KOPT-K1 (cell line): ENCODE data around the gene HEPN1.

ENCODE experiments used
- H3K27ac ChIP-seq: fragments of 200-600 bp; sonication (generic); 2 replicates; pipeline ENCODE4 v1.5.1; 2016; ENCODE audit warnings: antibody characterized with exemption, mild to moderate bottlenecking, low read depth, low read length; ENCODE audit not compliant: poor library complexity, severe bottlenecking
- H3K36me3 ChIP-seq: fragments of 200-600 bp; sonication (generic); 2 replicates; pipeline ENCODE4 v1.5.1; 2017; ENCODE audit warnings: antibody characterized with exemption, mild to moderate bottlenecking, low read length, moderate library complexity; ENCODE audit not compliant: insufficient read depth
- H3K9me3 ChIP-seq: fragments of 200-600 bp; sonication (generic); 2 replicates; pipeline ENCODE4 v1.5.1; 2017; ENCODE audit warnings: antibody characterized with exemption, low read length, mild to moderate bottlenecking; ENCODE audit not compliant: insufficient read depth, poor library complexity, severe bottlenecking

Gene HEPN1

GRCh38 chr11:124892750-124893454 lies 26.1 kb upstream of the HEPN1 start:
- H3K36me3 ChIP-seq = no peaks in the 10 kb centered on the region
- H3K27ac ChIP-seq = no peak overlapping the region
- H3K9me3 ChIP-seq = no peaks in the 10 kb centered on the region

DNA sequence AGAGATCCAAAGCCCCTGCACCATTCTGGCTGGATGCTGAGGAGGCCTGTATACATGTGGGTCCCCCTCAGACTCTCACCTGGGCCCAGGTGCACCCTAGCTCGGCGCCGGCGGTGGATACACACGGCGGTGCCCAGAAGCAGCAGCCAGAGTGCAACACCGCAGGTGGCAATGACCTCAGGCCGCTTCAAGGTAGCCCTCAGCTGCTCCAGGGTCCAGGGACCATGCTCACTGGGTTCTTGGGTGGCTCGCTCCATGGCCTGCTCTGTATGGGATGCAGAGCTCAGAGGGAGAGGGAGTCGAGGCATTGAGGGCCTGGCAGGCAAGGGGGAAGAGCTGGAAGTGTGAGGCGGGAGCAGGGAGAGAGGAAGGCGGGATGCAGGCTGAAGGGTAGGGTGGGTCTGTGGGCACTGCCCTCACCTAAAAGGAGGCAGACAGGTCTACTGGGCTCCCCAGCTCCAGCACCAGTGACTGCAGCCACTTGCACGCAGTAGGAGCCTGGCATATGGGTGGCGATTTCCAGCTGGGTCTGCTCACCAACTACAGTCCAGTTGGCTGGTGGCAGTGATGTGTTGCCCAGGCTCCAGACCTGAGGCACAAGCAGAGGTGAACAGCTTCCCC lies 25.2 kb upstream of the HEPN1 start:
- H3K36me3 ChIP-seq = no peaks in the 10 kb centered on the region
- no peaks in the 10 kb centered on the region for H3K9me3 ChIP-seq
- no peak overlapping the region for H3K27ac ChIP-seq

DNA sequence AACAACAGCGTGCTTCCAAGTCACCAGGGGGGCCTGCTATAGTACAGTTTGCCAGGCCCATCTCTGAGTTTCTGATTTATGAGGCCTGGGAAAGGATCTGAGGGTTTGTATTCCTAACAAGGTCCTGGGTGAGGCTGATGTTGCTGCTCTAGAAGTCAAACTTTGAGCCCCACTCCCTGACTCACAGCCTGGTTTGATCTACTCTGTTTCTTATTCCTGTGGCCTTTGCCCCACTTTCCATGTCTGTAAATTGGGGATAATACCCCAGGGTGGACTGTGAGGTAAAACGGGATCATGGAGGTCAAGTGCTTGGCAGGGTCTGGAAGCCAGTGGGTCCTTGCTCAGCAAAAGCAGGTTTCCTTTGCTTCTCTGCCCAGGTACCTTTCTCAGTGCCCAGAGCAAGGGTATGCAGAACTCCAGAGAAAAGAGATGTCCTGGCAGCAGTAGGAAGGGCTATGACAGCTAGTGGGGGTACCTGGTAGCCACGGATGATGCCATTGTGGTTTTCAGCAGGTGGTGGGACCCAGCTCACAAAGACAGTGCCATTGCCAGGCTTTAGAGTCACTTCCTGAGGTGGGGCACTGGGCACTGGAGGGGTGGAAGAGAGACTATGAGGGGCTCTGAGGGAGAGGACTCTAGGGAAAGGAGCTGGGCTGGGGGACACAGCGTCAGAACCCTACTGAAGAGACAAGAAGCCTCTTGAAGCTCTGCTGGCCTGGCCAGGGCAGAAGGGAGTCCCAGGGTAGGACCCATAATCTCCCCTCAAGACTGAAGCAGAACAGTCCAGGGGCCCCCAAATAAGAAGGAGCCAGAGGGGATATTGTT lies 24.2 kb upstream of the HEPN1 start:
- Histone ChIP-seq H3K27ac (no peak overlapping the region), H3K9me3 (no peaks in the 10 kb centered on the region), H3K36me3 (no peaks in the 10 kb centered on the region)

GRCh38 chr11:124895471-124895971 lies 23.5 kb upstream of the HEPN1 start:
- no peaks in the 10 kb centered on the region for H3K9me3 ChIP-seq
- H3K27ac ChIP-seq = no peak overlapping the region
- H3K36me3 ChIP-seq = no peaks in the 10 kb centered on the region

DNA sequence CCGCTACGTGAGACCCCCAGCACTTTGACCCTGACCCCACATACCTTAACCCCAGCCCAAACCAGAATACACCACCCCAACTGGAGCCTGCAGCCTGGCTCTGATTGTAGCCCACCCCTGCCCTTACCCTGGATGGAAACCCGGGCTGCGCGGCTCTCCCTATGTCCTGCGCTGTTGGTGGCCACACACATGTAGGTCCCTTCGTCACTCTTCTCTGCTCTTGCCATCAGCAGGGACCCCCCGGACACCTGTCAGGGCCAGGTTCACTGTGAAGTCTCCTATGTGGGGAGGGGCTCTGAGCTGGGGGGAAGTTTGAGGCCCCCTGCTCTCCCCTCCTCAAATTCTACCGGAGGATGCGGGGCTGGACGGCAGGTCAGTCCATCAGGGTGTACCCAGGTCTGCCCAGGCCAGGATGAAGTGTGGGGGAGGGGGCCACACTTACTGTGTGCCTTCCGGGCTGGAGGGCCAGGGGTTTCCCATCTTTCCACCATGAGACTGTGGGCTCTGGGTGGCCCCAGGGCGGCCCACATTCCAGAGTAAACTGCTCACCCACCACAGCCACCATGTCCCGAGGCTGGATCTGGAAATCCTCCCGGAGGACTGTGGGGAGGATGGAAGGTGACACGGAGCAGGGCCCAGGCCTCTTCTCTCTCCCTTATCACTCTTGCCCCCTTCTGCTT lies 22.8 kb upstream of the HEPN1 start:
- Histone ChIP-seq H3K27ac (no peak overlapping the region), H3K9me3 (no peaks in the 10 kb centered on the region), H3K36me3 (no peaks in the 10 kb centered on the region)

GRCh38 chr11:124896821-124897391 lies 22.1 kb upstream of the HEPN1 start:
- H3K36me3 ChIP-seq = no peaks in the 10 kb centered on the region
- H3K27ac ChIP-seq = no peak overlapping the region
- no peaks in the 10 kb centered on the region for H3K9me3 ChIP-seq

- Histone ChIP-seq H3K36me3 (no peaks in the 10 kb centered on the region), H3K27ac (no peak within 1 kb of the TSS), H3K9me3 (no peaks in the 10 kb centered on the region)
Observed at GRCh38 chr11:124897674-124898262, 21.3 kb upstream of the HEPN1 start, which contains the start of gene ROBO4. Gene ROBO4 (minus strand): TSS chr11:124897865. CDS start chr11:124897795, 70 bp downstream.

- no peak overlapping the region for H3K27ac ChIP-seq
- no peaks in the 10 kb centered on the region for H3K9me3 ChIP-seq
- no peaks in the 10 kb centered on the region for H3K36me3 ChIP-seq
Observed at GRCh38 chr11:124898263-124898680, 20.8 kb upstream of the HEPN1 start.

DNA sequence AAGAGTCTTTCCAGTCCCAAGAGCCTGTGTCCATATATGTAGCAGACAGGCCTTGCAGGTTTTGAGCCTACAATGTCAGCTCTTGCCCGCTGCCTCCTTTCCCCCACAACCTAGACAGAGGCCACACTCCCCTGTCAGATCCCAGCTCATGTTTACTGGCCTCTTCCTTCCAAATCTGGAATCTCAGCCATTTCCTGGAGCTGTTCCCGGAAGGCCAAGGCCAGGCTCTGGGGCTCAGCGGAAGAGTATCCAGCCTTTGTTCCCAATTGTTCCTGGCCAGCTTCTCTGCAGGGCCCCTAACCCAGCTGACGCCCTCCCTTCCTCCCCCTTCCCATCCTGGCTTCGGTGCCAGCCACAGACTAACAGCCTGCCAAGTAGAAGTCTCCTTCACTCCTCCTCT lies 20.3 kb upstream of the HEPN1 start:
- H3K27ac ChIP-seq = no peak overlapping the region
- no peaks in the 10 kb centered on the region for H3K9me3 ChIP-seq
- no peaks in the 10 kb centered on the region for H3K36me3 ChIP-seq

DNA sequence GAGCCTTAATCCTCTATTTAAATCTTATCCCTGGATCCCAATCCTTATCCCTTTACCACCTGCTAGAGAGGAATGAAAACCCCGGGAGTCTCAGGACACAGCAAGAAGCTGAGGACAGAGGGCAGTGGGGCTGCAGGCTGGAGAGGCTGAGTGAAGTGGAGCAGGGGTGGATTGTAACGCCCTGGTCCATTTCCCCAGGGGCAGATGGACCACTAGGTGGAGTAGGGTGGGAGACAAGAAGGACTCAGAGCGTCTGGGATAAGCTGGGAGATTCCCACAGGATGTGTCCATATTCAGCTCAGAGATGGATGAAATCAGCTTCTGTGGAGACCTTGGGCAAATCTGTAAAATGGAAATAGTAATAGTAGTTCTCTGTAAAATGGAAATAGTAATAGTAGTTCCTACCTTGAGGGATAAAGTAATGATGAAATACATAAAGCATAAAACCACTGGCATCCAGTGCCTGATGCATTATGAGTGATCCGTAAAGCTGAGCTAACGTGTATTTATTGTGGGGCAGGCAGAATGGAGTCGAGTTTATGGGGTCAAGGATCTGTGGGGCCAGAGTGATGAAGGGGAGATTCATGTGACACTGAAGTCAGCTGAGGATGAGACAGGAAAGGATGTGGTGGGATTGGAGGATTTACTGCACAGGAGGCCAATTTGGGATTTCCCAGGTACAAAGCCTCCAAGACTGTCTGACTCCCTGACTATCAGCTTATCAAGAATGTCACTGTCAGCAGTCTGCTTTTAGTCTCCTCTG lies 19.5 kb upstream of the HEPN1 start:
- H3K27ac ChIP-seq = no peak overlapping the region
- no peaks in the 10 kb centered on the region for H3K9me3 ChIP-seq
- no peaks in the 10 kb centered on the region for H3K36me3 ChIP-seq

DNA sequence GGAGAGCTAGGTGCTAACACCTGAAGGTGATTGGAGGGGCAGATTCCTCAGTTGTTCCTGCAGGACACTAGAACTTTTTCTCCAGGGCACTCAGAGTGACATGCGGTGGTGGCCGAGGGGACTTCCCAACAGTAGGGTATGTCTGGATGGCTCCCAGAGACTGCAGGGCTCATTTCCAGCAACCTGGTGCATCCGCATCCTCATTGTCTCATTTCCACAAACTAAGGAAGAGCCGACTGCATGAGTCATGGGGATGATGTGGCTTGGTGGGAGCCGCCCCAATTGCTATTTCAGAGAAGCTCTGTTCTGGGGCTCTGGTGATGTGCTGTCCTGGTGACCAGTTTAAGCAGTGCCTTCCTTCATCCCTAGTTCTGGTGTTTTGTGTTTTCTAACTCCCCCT lies 18.6 kb upstream of the HEPN1 start:
- no peak overlapping the region for H3K27ac ChIP-seq
- no peaks in the 10 kb centered on the region for H3K9me3 ChIP-seq
- no peaks in the 10 kb centered on the region for H3K36me3 ChIP-seq

DNA sequence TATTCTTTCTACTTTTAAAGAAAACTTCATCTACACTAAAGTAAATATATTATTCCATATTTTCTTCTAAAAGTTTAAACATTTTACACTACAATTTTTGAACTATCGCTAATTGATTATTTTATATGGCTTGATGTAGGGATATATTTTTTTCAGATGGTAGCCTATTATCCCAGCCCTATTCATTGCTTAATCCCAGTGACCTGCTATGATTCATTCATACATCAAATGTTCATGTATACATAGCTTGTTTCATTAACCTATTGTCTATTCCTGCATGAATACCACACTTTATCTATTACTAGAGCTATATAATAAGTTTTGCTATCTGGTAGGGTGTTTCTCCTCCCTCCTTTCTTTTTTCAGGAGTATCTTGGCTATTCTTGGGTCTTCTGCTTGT lies 16.4 kb upstream of the HEPN1 start:
- Histone ChIP-seq H3K36me3 (no peaks in the 10 kb centered on the region), H3K9me3 (no peaks in the 10 kb centered on the region), H3K27ac (no peak overlapping the region)

DNA sequence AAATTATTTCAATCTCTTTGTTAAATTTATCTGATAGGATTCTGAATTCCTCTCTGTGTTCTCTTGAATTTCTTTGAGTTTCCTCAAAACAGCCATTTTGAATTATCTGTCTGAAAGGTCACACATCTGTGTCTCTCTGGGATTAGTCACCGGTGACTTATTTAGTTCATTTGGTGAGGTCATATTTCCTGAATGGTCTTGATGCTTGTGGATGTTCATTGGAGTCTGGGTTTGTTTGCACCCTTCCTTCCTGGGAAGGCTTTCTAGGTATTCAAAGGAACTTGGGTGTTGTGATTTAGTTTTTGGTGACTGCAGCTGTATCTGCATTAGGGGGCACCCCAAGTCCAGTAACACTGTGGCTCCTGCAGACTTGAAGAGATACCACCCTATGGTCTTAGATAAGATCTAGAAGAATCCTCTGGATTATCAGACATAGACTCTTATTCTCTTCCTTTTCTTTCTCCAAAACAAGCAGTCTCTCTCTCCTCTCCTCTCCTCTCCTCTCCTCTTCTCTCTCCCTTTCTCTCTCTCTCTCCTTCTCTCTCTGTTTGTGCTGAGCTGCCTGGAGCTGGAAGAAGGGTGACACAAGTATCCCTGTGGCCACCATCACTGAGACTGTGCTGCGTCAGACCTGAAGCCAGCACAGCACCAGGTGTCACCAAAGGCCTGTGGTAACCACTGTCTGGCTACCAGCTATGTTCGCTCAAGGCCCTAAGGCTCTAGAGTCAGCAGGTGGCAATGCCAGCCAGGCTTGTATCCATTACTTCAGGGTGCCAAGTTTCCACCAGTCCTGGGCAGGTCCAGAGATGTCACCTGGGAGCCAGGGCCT lies 3.3 kb upstream of the HEPN1 start:
- Histone ChIP-seq H3K27ac (no peak overlapping the region), H3K9me3 (peaks cover 20% of the 10 kb centered on the region), H3K36me3 (no peaks in the 10 kb centered on the region)
